H7 (cell line): ENCODE results near the gene CHN1. TPM values are rescaled to one million over a fixed set of nuclear protein-coding genes. Genes with fewer than 3 reads are reported as not detected.

Source experiments
- DNase-seq: peaks from one replicate; pipeline ENCODE4 v3.0.0; 2012
- H3K27me3 ChIP-seq: 2 replicates; pipeline ENCODE4 v1.6.0; 2011; ENCODE audit warnings: mild to moderate bottlenecking, low read length; ENCODE audit not compliant: control insufficient read depth, insufficient read depth
- H3K36me3 ChIP-seq: replicated peaks from 2 replicates; pipeline ENCODE4 v1.5.1; 2011; ENCODE audit warnings: low read length; ENCODE audit not compliant: control insufficient read depth, insufficient read depth
- H3K4me3 ChIP-seq: 2 replicates; pipeline ENCODE4 v1.5.1; 2011; ENCODE audit warnings: low read depth, mild to moderate bottlenecking, control low read depth, low read length, moderate library complexity; ENCODE audit not compliant: insufficient read depth
- total RNA-seq: library from RNA; depleted of rRNA; stranded (reverse); fragments of >200 nt; shearing (Covaris generic); gene quantifications from 2 replicates; pipeline ENCODE4 v1.2.3, GENCODE V29; 2014

Gene CHN1
- total RNA-seq, 1 experiment from 2014 or later = 30.4 TPM

GRCh38 chr2:174971868-174972781, 33.1 kb downstream of the CHN1 start:
- H3K4me3 ChIP-seq = no peak overlapping the region

GRCh38 chr2:174970092-174970491, 35.1 kb downstream of the CHN1 start:
- Histone ChIP-seq H3K27me3 (no peaks in the 10 kb centered on the region), H3K4me3 (no peak overlapping the region), H3K36me3 (no peaks in the 10 kb centered on the region)
- no peak for DNase-seq

More at GRCh38 chr2:174971868-174972781, 33.1 kb downstream of the CHN1 start:
- no peaks in the 10 kb centered on the region for H3K27me3 ChIP-seq
- DNase-seq = no peak
- no peaks in the 10 kb centered on the region for H3K36me3 ChIP-seq

- DNase-seq = no peak
- H3K4me3 ChIP-seq = no peak overlapping the region
- no peaks in the 10 kb centered on the region for H3K27me3 ChIP-seq
Observed at GRCh38 chr2:174969091-174969734, 36.0 kb downstream of the CHN1 start.

GRCh38 chr2:174967691-174968260, 37.4 kb downstream of the CHN1 start:
- no peak for DNase-seq
- H3K36me3 ChIP-seq = no peaks in the 10 kb centered on the region
- no peak overlapping the region for H3K4me3 ChIP-seq
- H3K27me3 ChIP-seq = no peaks in the 10 kb centered on the region

More at GRCh38 chr2:174969091-174969734, 36.0 kb downstream of the CHN1 start:
- no peaks in the 10 kb centered on the region for H3K36me3 ChIP-seq

- Histone ChIP-seq H3K36me3 (no peaks in the 10 kb centered on the region), H3K27me3 (no peaks in the 10 kb centered on the region), H3K4me3 (no peak overlapping the region)
- DNase-seq = no peak
Observed at GRCh38 chr2:174967086-174967485, 38.1 kb downstream of the CHN1 start.

- no peak for DNase-seq
- Histone ChIP-seq H3K27me3 (no peaks in the 10 kb centered on the region), H3K4me3 (no peak overlapping the region), H3K36me3 (no peaks in the 10 kb centered on the region)
Observed at GRCh38 chr2:174965992-174966744, 39.0 kb downstream of the CHN1 start.

GRCh38 chr2:174965551-174965950, 39.6 kb downstream of the CHN1 start:
- DNase-seq = no peak
- no peaks in the 10 kb centered on the region for H3K27me3 ChIP-seq
- no peak overlapping the region for H3K4me3 ChIP-seq
- no peaks in the 10 kb centered on the region for H3K36me3 ChIP-seq

GRCh38 chr2:174964404-174964803, 40.8 kb downstream of the CHN1 start:
- no peak overlapping the region for H3K4me3 ChIP-seq
- H3K36me3 ChIP-seq = no peaks in the 10 kb centered on the region
- DNase-seq = peak; percentile 60
- H3K27me3 ChIP-seq = no peaks in the 10 kb centered on the region

GRCh38 chr2:174963437-174964400, 41.5 kb downstream of the CHN1 start:
- Histone ChIP-seq H3K27me3 (no peaks in the 10 kb centered on the region), H3K4me3 (no peak overlapping the region), H3K36me3 (no peaks in the 10 kb centered on the region)
- DNase-seq = no peak

- DNase-seq = no peak
- Histone ChIP-seq H3K27me3 (no peaks in the 10 kb centered on the region), H3K4me3 (no peak overlapping the region), H3K36me3 (no peaks in the 10 kb centered on the region)
Observed at GRCh38 chr2:174959787-174960186, 45.4 kb downstream of the CHN1 start.

- H3K36me3 ChIP-seq = no peaks in the 10 kb centered on the region
- no peak overlapping the region for H3K4me3 ChIP-seq
- no peak for DNase-seq
- no peaks in the 10 kb centered on the region for H3K27me3 ChIP-seq
Observed at GRCh38 chr2:174957050-174957449, 48.1 kb downstream of the CHN1 start.

- no peak for DNase-seq
- Histone ChIP-seq H3K4me3 (no peak overlapping the region), H3K27me3 (no peaks in the 10 kb centered on the region), H3K36me3 (no peaks in the 10 kb centered on the region)
Observed at GRCh38 chr2:174952607-174953006, 52.6 kb downstream of the CHN1 start.

GRCh38 chr2:174951745-174952144, 53.4 kb downstream of the CHN1 start:
- no peak for DNase-seq
- Histone ChIP-seq H3K4me3 (no peak overlapping the region), H3K27me3 (no peaks in the 10 kb centered on the region), H3K36me3 (no peaks in the 10 kb centered on the region)
